Tibial nerve (tissue), 4 donors: ENCODE data around the gene SERTAD4. TPM values are rescaled to one million over a fixed set of nuclear protein-coding genes. Genes with fewer than 3 reads are reported as not detected.

Source experiments
- DNase-seq, 2 donors: peaks; one replicate each; pipeline ENCODE4 v3.0.0-alpha.2; 2019; ENCODE audit warnings: low spot score in 2 of 2
- H3K27ac ChIP-seq, 4 donors: fragments of 200-600 bp; sonication (generic) in 3 of 4; one replicate each; pipeline ENCODE4 v1.5.1; 2017 to 2019; ENCODE audit warnings: mild to moderate bottlenecking in 1 of 4
- H3K27me3 ChIP-seq, 2 donors: fragments of 200-600 bp; sonication (generic) in 1 of 2; one replicate each; pipeline versions ENCODE4 v1.5.1 to v1.6.0; 2017 to 2019
- H3K36me3 ChIP-seq, 3 donors: fragments of 200-600 bp; sonication (generic); one replicate each; pipeline ENCODE4 v1.5.1; 2018 to 2019
- H3K4me1 ChIP-seq, 4 donors: fragments of 200-600 bp; sonication (generic) in 3 of 4; one replicate each; pipeline ENCODE4 v1.5.1; 2017 to 2019
- H3K4me3 ChIP-seq, 4 donors: fragments of 200-600 bp; sonication (generic) in 3 of 4; one replicate each; pipeline ENCODE4 v1.5.1; 2017 to 2019; ENCODE audit warnings: mild to moderate bottlenecking in 1 of 4, moderate library complexity in 1 of 4
- H3K9me3 ChIP-seq, 4 donors: fragments of 200-600 bp; sonication (generic) in 3 of 4; one replicate each; pipeline ENCODE4 v1.5.1; 2017 to 2019
- CTCF ChIP-seq, 5 experiments: fragments of 200-600 bp in 3 of 5; fragments of 450-650 bp in 2 of 5; sonication (generic) in 3 of 5; IDR thresholded peaks; one replicate each; pipeline ENCODE4 v1.5.1; 2016 to 2019; ENCODE audit warnings: antibody characterized with exemption in 5 of 5, mild to moderate bottlenecking in 3 of 5, moderate library complexity in 2 of 5
- EP300 ChIP-seq, 2 donors: sonication (generic); formaldehyde crosslinking; IDR thresholded peaks; one replicate each; pipeline ENCODE4 v1.6.1; 2017; ENCODE audit warnings: antibody characterized with exemption in 2 of 2, mild to moderate bottlenecking in 1 of 2
- POLR2A ChIP-seq, 2 donors: fragments of 450-650 bp; IDR thresholded peaks; one replicate each; pipeline ENCODE4 v1.6.1; 2017; ENCODE audit warnings: antibody characterized with exemption in 2 of 2, mild to moderate bottlenecking in 2 of 2, moderate library complexity in 2 of 2
- WGBS, 2 donors: methylation state at CpG; one replicate each; pipeline ENCODE4 v1.1.5; 2018; 5-methylcytosine and 5-hydroxymethylcytosine counted together
- total RNA-seq, 4 donors: library from RNA; depleted of rRNA; stranded (reverse); fragments of >200 nt; gene quantifications; one replicate each; pipeline ENCODE4 v1.1.0, GENCODE V29; 2016

SERTAD4 gene
- total RNA-seq, 4 donors from 2014 or later, result 0.60 to 1.7 (median 1.0) TPM

- no peak for DNase-seq
- H3K4me1 ChIP-seq, result peaks cover 0 to 18% (median 0%) of the 10 kb centered on the region in 4 donors
- TF ChIP-seq EP300 (IDR thresholded peaks at IDR 0.05) (no peak), CTCF (IDR thresholded peaks at IDR 0.05) (no peak), POLR2A (IDR thresholded peaks at IDR 0.05) (no peak)
- no peak overlapping the region for H3K27ac ChIP-seq
- H3K27me3 ChIP-seq, result no peaks in the 10 kb centered on the region
- no peak overlapping the region for H3K4me3 ChIP-seq
- no peaks in the 10 kb centered on the region for H3K36me3 ChIP-seq
- 80 to 88% methylated on average over 6 of the region's 6 CpGs for WGBS, 2 donors
- H3K9me3 ChIP-seq, result no peaks in the 10 kb centered on the region
Measured at GRCh38 chr1:210244746-210245367, 12.3 kb downstream of the SERTAD4 start.

DNA sequence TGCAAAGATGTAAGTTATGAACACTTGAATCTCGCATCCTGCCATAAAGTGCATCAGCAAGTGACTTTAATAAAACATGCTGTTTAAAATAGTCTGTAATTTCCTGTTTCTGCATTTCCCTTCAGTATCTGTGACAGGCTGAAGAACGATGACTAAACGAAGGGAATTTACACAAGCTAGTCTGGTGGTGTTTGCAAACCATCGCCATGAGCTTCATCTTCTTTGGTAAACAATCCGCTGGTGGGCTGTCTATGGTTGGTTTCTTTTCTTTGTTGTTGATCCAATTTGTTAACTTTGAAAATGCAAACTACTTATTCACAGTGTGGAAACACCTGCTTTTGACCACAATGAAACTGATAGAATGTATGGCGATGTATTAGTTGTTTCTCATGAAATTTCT, 13.9 kb downstream of the SERTAD4 start:
- Histone ChIP-seq H3K4me3 (no peak overlapping the region), H3K36me3 (no peaks in the 10 kb centered on the region), H3K9me3 (no peaks in the 10 kb centered on the region), H3K27me3 (no peaks in the 10 kb centered on the region), H3K27ac (no peak overlapping the region), H3K4me1 (peaks cover 0 to 25% (median 9%) of the 10 kb centered on the region in 4 donors)
- 76 to 77% methylated on average over 6 of the region's 6 CpGs for WGBS, 2 donors
- no peak for TF ChIP-seq EP300 (IDR thresholded peaks at IDR 0.05)
- no peak for TF ChIP-seq POLR2A (IDR thresholded peaks at IDR 0.05)
- TF ChIP-seq CTCF (IDR thresholded peaks at IDR 0.05), result no peak
- no peak for DNase-seq

- H3K4me3 ChIP-seq, result no peak overlapping the region
- no peak for DNase-seq
- 74 to 84% methylated on average over 4 of the region's 4 CpGs for WGBS, 2 donors
- TF ChIP-seq POLR2A (IDR thresholded peaks at IDR 0.05) (no peak), EP300 (IDR thresholded peaks at IDR 0.05) (no peak), CTCF (IDR thresholded peaks at IDR 0.05) (no peak)
- H3K9me3 ChIP-seq, result no peaks in the 10 kb centered on the region
- H3K27me3 ChIP-seq, result no peaks in the 10 kb centered on the region
- peaks cover 0 to 40% (median 12%) of the 10 kb centered on the region in 4 donors for H3K4me1 ChIP-seq
- no peaks in the 10 kb centered on the region for H3K36me3 ChIP-seq
- H3K27ac ChIP-seq, result no peak overlapping the region
Measured at GRCh38 chr1:210248341-210248740, 15.7 kb downstream of the SERTAD4 start.

DNA sequence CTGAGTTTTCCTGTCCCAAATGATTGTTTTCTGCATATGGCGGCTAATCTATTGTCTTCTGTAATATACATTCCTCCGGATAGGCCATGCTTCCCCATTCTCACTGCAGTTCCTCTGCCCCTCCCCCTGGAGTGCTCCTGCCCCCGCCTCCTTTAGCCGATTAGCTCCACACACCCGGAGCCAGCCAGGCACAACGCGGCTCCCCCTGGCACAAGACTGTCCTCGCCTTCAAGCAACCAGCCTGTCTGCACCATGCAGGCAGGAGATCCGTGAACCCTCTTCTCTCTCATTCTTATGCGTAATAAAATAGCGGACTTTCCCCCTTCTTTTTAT, 18.0 kb downstream of the SERTAD4 start:
- peak overlapping the region in 3 of 4 donors; percentile 41 to 69 (median 54) for H3K4me3 ChIP-seq
- no peak for DNase-seq
- H3K36me3 ChIP-seq, result no peaks in the 10 kb centered on the region
- peaks cover 0 to 31% (median 12%) of the 10 kb centered on the region in 4 donors for H3K4me1 ChIP-seq
- 13 to 28% methylated on average over 11 of the region's 11 CpGs for WGBS, 2 donors
- no peaks in the 10 kb centered on the region for H3K9me3 ChIP-seq
- no peaks in the 10 kb centered on the region for H3K27me3 ChIP-seq
- H3K27ac ChIP-seq, result peak overlapping the region in 2 of 4 donors; percentile 25
- TF ChIP-seq EP300 (IDR thresholded peaks at IDR 0.05) (no peak), CTCF (IDR thresholded peaks at IDR 0.05) (no peak), POLR2A (IDR thresholded peaks at IDR 0.05) (no peak)

DNA sequence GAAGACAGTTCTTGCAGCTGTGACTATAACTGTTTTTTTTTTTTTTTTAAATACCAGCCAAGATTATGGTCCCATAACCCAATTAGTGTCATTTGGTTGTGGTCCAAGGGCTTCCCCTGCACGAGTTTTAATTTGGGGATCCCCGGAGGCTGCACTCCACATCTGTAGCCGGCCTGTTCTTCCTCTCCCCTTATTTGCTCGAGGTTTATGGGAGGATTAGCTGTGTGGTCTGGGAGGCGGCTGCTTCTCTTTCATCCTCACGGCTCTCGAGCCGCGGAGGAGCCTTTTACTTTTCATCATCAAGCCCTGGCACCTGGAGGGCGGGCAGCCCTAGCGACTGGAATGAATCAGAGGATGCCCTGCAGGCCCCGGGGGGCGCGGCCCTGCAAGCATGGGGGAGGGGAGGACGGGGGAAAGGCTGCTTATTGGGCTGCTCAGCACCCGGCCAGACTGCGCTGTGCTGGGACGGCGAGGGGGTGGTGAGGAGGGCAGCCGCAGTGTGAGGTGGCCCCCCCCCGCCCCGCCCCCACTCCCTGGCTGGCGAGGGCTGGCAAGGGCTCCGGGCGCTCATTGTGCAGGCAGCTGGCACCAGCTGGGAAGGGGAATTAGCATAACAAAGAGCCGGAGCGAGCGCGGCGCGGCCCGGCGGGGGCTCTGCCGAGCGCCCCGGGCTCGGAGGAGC, 18.5 kb downstream of the SERTAD4 start:
- Histone ChIP-seq H3K9me3 (no peaks in the 10 kb centered on the region), H3K36me3 (no peaks in the 10 kb centered on the region), H3K27ac (peak overlapping the region in 3 of 4 donors; percentile 25 to 79 (median 54)), H3K4me1 (peaks cover 0 to 31% (median 12%) of the 10 kb centered on the region in 4 donors), H3K4me3 (peak overlapping the region; percentile 34 to 69 (median 48)), H3K27me3 (no peaks in the 10 kb centered on the region)
- peak in 1 of 2 donors; percentile 17 for DNase-seq
- TF ChIP-seq EP300 (IDR thresholded peaks at IDR 0.05), result no peak
- TF ChIP-seq CTCF (IDR thresholded peaks at IDR 0.05), result no peak
- WGBS, 2 donors, result 2% methylated on average over 10 to 17 of the region's 37 CpGs
